T-helper 1 cell treated with Interleukin-12 subunit alpha and Interleukin-12 subunit beta and Interleukin-4 antibody, amounts not matched to agents 30 μg/mL and 1 μg/mL, for 36 hours (primary cell): Measurements from ENCODE around the gene CHST1.

ENCODE experiments used
- H3K27ac Mint-ChIP-seq: one replicate; pipeline ENCODE4 v1.8.0; 2021; ENCODE audit warnings: mild to moderate bottlenecking, mixed read lengths
- H3K27me3 Mint-ChIP-seq: one replicate; pipeline ENCODE4 v1.8.0; 2021; ENCODE audit warnings: low read depth, mixed read lengths
- H3K36me3 Mint-ChIP-seq: one replicate; pipeline ENCODE4 v1.8.0; 2021; ENCODE audit warnings: low read depth, mixed read lengths
- H3K4me1 Mint-ChIP-seq: one replicate; pipeline ENCODE4 v1.8.0; 2021; ENCODE audit warnings: low read depth, mixed read lengths
- H3K4me3 Mint-ChIP-seq: one replicate; pipeline ENCODE4 v1.8.0; 2021; ENCODE audit warnings: mild to moderate bottlenecking, moderate library complexity, mixed read lengths
- H3K9me3 Mint-ChIP-seq: one replicate; pipeline ENCODE4 v1.8.0; 2021; ENCODE audit warnings: mixed read lengths

The CHST1 gene

DNA sequence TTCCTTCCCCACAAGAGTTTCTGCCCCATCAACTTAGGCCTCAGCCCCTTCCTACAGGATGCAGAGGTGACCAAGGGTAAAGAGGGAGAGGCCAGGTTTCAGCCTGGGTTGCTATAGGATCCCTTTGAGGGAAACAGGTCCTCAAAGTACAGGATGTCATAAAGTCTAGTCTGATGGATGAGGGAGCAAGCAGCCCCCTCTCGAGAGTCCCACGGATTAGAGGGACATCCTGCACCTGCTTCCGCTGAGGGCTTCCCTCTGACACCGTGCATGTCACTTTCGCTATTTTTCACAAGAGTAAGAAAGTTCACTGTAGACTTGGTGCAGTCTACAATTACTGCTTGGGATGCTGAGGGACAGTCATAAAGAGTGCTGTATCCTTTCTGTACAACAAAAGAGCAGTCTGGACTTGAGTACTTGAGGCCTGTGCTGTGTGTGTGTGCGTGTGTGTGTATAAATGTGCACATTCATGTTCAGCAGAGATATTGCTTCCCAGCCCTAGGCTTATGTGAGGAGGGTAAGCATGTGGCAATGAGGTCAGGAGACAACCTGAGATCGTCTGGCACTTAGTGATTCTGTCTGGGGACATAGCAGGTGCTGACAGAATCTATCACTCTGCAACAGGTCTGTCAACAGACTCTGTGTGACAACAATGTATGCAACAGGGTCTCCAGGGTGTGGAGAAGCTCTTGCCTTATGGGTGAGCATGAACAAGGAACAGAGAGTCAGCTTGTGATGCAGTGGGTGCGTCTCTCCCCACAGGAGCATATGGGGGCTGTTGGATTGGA, 18.0 kb upstream of the CHST1 start:
- Mint-ChIP-seq H3K36me3 (no peaks in the 10 kb centered on the region), H3K9me3 (no peaks in the 10 kb centered on the region), H3K27me3 (peaks cover 16% of the 10 kb centered on the region), H3K27ac (no peak overlapping the region), H3K4me1 (no peaks in the 10 kb centered on the region), H3K4me3 (no peak overlapping the region)

DNA sequence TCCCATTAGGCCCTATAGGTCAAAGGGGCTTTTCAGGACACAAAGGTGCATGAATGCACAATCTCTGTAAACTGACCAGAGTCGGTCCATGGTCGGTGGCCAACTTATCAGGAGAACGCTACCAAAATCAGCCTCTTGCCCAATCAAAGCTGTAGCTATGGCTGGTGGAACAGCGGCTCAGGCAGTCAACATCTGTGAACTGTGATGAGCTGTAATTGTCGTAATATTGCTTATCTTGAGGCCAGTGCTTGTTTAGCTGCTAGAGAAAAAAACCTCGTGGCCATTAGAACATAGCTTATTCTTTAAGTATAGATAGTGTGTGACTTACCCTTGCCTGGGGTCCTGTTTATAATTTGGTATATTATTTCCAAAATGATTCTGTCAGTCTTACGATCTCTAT, 14.4 kb upstream of the CHST1 start:
- H3K9me3 Mint-ChIP-seq: no peaks in the 10 kb centered on the region
- H3K27me3 Mint-ChIP-seq: no peaks in the 10 kb centered on the region
- no peak overlapping the region for H3K27ac Mint-ChIP-seq
- H3K36me3 Mint-ChIP-seq: no peaks in the 10 kb centered on the region
- no peak overlapping the region for H3K4me3 Mint-ChIP-seq
- H3K4me1 Mint-ChIP-seq: no peaks in the 10 kb centered on the region

DNA sequence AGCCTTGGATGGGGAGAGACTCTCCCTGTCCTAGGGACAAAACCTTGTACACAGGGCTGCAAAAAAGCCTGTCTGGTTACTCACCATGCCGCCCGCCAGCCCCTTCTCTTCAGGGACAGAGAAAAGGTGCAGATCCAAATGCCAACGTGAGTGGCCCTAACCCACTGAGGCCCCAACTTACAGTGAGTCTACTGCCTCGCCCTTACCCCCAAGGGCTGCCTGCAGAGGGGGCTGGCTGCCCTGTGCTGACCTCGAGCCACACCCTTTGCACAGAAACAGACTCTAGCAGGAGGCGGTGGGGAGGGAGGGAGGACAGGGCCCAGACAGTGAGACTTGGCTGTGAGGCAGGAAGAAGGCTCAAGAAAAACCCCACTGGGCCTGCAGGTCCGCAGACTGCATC, 13.6 kb upstream of the CHST1 start:
- Mint-ChIP-seq H3K4me3 (no peak overlapping the region), H3K4me1 (no peaks in the 10 kb centered on the region)

DNA sequence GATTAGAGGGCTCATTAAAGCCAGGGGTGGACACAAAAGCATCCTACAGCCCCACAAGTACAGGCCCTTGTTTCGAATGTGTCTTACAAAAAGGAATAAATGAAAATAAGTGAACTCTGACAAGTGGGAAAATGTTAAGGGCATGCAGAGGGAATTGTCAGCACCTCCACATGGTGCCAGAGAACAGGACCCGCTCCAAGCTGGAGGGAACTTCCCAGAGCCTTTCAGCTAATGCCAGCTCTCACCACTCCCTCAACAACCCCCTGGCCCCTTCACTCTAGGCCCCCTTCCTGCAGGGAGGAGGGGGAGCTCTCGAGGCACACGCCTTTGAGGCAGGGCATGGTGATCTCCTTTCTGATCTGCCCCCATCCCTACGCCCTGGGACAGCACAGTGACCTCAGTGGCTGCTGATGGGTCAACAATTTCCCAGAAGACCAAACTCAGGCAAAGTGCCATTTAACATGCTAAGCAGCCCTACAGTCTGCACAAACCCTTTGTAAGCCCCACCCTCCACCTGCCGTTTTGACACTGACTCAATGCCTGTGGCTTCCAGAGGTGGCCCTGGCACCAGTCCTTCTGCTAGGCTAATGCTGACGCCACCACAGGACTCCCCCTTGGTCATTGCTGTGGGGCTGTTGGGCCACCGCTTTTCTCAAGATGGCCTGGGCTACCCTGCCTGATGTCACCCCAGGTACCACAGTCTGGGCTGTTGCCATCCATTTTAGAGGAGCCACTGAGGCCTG, 12.5 kb upstream of the CHST1 start:
- Mint-ChIP-seq H3K27ac (no peak overlapping the region), H3K36me3 (no peaks in the 10 kb centered on the region), H3K4me1 (no peaks in the 10 kb centered on the region), H3K27me3 (no peaks in the 10 kb centered on the region), H3K4me3 (no peak overlapping the region), H3K9me3 (no peaks in the 10 kb centered on the region)

More for the DNA sequence above, 13.6 kb upstream of the CHST1 start:
- Mint-ChIP-seq H3K36me3 (no peaks in the 10 kb centered on the region), H3K27me3 (no peaks in the 10 kb centered on the region), H3K27ac (no peak overlapping the region), H3K9me3 (no peaks in the 10 kb centered on the region)

DNA sequence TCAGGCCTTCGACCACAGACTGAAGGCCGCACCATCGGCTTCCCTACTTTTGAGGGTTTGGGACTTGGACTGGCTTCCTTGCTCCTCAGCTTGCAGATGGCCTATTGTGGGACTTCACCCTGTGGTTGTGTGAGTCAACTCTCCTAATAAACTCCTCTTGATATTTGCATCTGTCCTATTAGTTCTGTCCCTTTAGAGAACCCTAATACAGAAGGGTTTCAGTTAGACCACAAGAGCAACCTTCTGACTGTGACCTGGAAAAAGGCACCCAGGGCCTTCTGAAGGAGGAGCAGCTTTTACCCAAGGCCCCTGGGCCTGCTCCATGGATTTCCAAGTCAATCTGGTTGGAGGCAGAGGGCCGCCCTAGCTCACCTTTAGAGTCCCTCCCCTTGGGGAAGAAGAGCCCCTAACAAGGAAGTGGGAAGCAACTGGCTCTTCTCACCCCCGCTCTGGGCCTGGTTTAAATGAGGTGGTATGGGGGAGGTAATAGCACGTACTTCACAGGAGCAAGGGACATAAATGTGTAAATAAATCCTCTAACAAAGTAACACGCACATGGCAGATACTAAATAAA, 11.2 kb upstream of the CHST1 start:
- Mint-ChIP-seq H3K27ac (no peak overlapping the region), H3K36me3 (no peaks in the 10 kb centered on the region), H3K9me3 (no peaks in the 10 kb centered on the region), H3K4me1 (no peaks in the 10 kb centered on the region), H3K4me3 (no peak overlapping the region), H3K27me3 (peaks cover 4% of the 10 kb centered on the region)

DNA sequence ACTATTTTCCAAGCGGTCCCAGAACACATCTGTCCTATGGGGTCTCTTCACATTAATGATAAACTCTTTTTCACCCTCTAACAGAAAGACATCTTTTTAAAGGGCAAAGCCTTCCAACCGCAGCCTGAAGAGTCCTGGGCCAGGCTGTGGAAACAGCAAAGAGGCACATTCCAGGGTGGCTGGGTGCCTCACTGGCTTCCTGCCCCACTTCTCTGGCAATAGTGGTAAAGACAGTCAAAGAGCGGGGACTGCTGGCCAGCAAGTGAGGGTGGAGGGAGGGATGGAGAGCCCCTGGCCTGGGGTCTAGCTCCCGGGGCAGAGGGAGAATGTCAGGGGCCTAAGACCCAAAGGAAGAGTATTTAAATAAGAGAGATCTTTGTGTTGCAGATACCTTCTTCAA, 10.2 kb upstream of the CHST1 start:
- Mint-ChIP-seq H3K36me3 (no peaks in the 10 kb centered on the region), H3K27me3 (peaks cover 4% of the 10 kb centered on the region), H3K4me1 (no peaks in the 10 kb centered on the region), H3K27ac (no peak overlapping the region), H3K9me3 (no peaks in the 10 kb centered on the region), H3K4me3 (no peak overlapping the region)

DNA sequence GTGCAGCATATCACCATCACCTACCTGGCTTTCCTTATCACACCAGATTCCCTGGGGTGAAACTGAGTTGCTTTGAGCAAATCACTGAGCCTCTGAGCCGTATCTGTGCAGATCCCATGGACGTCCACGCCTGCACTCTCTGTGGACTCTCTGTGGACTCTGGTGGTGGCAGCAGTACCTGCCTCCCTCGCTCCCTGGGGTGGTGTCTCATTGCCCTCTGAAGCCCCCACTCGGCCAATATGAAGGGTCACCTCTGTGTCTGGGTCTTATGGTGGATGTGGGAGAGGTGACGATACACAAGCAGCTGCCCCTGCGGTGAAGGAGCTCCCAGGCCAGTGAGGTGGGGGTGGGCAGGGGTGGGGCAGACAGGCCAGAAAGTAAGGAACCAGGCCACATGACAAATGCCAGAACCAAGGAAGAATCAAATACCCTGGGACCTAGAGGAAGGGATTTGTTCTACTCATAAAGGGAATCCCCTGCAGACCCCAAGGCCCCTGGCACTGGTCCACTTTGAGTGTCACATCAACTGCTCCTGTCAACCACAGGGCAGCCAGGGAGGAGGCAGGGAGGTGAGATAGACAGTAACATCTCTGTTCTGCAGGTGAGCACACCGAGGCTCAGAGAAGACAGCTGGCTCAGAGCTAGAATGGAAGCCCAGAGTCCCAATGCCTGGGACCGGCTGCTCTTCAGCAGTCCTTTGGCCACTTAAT, 9.2 kb upstream of the CHST1 start:
- H3K36me3 Mint-ChIP-seq: no peaks in the 10 kb centered on the region

DNA sequence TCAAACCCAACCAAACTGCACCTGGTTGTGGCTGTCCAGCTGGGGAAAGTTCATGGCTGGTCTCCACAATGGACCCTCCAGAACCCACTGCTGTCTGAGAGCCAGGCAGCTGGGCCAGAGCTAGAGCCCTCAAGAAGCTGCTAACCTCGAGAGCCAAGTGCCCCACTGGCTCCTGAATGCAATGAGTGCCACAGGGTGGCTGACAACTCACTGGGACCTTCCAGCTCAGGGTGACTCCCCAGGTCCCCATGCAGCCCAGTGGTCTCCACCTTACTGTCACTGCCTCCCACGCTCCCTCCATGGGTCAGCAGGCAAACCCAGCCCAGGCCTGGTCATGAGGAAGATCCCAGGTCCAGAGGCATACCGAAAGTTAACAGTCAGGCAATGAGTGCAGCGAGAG, 8.0 kb upstream of the CHST1 start:
- no peaks in the 10 kb centered on the region for H3K36me3 Mint-ChIP-seq
- H3K4me1 Mint-ChIP-seq: no peaks in the 10 kb centered on the region
- H3K27me3 Mint-ChIP-seq: peaks cover 9% of the 10 kb centered on the region

More for the DNA sequence above, 9.2 kb upstream of the CHST1 start:
- H3K4me3 Mint-ChIP-seq: no peak overlapping the region
- H3K4me1 Mint-ChIP-seq: no peaks in the 10 kb centered on the region
- peaks cover 4% of the 10 kb centered on the region for H3K27me3 Mint-ChIP-seq
- no peaks in the 10 kb centered on the region for H3K9me3 Mint-ChIP-seq
- H3K27ac Mint-ChIP-seq: no peak overlapping the region

DNA sequence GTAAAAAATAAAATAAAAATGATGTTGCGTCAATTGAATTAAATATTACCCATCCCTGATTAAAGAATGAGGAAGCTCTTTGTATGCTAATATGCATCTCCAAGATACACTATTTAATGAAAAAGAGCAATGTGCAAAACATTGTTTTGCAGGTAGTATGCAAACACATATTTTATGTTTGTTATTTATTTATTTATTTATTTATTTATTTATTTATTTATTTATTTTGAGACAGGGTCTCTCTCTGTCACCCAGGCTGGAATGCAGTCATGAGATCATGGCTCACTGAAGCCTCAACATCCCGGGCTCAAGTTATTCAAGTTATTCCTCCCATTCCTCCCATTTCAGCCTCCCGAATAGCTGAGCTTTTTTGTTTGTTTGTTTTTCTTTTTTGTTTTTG, 7.2 kb upstream of the CHST1 start:
- no peaks in the 10 kb centered on the region for H3K9me3 Mint-ChIP-seq
- H3K27me3 Mint-ChIP-seq: peaks cover 15% of the 10 kb centered on the region
- no peaks in the 10 kb centered on the region for H3K36me3 Mint-ChIP-seq
- H3K4me1 Mint-ChIP-seq: no peaks in the 10 kb centered on the region
- H3K27ac Mint-ChIP-seq: no peak overlapping the region
- no peak overlapping the region for H3K4me3 Mint-ChIP-seq

More for the DNA sequence above, 8.0 kb upstream of the CHST1 start:
- Mint-ChIP-seq H3K9me3 (no peaks in the 10 kb centered on the region), H3K4me3 (no peak overlapping the region), H3K27ac (no peak overlapping the region)

DNA sequence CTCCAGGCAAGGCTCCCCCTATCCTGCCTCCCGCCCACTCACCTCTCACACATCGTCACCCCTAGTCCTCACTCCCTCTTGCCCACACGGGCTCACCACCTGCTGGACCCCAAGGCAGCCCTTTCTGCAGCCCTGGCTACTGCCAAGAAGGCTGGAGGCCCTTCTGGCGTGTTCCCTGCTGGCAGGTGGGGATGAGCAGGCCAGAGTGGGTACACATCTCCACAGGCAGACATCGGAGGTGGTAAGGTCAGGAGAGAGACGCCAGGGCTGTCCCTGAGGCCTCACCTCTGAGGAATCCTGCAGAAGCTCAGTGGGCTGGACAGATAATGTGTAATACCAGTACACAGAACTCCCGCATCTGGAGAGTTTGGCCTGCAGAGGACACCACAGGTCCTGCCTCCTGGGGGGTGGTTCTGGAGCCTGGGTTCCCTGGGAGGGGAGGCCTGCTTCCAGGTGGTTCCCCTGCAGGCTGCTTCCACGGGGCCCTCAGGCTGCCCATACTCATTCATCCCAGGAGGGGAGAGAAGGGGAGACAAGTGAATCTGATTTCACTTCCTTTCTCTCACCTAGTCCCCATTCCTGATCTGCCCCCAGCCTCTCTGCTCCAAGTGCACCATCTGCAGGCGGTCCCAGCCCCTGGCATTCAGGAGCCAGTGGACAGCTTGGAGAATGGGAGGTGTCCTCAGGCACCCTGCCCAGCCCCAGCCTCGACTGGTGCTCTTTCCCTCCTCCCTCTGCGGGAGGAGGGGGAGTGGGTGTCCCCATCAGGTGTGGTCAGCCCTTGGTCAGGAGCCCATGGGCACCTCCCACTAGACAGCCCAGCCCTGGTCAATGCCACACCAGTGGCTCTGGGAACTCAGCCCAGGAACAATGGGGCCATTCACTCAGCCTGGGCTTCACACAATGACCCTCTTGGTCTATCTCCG, 6.1 kb upstream of the CHST1 start:
- Mint-ChIP-seq H3K4me3 (no peak overlapping the region), H3K9me3 (no peaks in the 10 kb centered on the region), H3K27me3 (peaks cover 26% of the 10 kb centered on the region), H3K27ac (no peak overlapping the region), H3K4me1 (no peaks in the 10 kb centered on the region), H3K36me3 (no peaks in the 10 kb centered on the region)

DNA sequence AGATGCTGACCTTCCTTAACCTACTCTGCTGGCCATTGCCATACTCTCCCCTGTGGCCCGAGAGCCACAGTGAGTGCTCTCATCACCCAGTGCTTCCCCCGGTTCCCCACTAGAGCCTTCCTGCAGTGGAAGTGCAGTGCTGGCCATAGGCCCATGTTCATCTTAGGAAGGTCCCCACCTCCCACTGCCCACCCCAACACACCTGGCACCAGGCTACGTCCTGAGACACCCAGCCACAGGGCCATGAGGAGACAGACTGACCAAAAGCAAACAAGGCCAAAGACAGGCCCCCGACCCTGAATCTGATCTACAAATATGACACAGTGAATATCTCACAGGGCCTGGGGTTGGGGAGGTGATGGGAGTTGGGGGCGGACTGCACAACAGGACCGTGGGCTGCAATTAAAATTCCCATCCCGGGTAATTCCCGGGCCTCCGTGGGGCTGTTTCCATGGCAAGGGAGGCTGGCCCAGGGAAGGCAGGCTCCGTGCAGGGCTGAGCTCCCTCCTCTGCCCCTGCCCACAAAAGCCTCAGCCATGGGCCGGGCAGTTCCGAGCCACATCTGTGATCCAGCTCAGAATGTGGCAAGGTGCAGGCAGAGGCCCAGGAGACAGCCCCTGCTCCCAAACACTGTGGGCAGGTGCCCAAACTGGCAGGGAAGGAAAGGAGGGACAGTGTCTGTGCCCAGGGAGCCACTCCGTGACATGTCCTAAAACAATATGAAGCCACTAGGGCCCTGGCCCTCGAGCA, 5.1 kb upstream of the CHST1 start:
- Mint-ChIP-seq H3K27ac (no peak overlapping the region), H3K9me3 (no peaks in the 10 kb centered on the region), H3K4me3 (no peak overlapping the region), H3K36me3 (no peaks in the 10 kb centered on the region), H3K4me1 (no peaks in the 10 kb centered on the region), H3K27me3 (peaks cover 34% of the 10 kb centered on the region)

DNA sequence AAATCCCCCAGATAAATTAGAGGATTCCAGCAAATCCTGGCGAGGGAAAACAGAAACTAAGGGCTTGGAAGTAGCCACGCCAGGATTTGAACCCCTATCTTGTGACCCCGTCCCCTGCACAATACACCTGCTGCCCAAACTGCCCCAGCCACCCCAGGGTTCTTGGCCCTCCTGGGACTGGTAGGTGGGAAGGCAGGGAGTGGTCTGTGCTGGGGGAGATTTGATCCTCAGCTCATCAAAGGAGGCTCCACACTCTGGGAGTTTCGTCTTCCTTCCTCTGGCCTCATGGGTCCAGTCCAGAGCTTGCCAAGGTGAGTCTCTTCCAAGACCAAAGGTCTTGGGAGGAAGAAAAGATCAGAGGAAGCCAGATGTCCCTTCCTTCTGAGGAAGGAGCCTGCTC, 4.5 kb upstream of the CHST1 start:
- Mint-ChIP-seq H3K27me3 (peaks cover 34% of the 10 kb centered on the region), H3K36me3 (no peaks in the 10 kb centered on the region), H3K4me3 (no peak overlapping the region), H3K9me3 (no peaks in the 10 kb centered on the region), H3K4me1 (no peaks in the 10 kb centered on the region), H3K27ac (no peak overlapping the region)

DNA sequence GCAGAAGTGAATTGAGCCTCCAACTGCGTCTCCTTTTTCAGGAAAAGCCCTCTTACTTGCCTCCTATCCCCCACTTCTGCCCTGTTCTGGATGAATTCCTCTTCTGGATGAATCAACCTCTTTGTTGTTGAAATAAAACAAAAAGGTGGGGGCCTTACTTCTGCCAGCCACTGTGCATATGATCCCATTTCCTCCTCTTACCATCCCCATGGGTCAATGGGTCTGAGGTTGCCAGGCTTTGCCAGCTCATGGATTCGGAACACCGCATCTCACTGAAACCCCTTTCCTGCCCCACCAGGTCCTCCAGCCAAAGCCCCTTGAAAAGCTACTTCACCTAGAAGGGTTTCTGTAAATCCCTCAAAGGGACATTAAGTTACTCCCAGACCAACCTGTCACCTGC, 3.7 kb upstream of the CHST1 start:
- H3K4me3 Mint-ChIP-seq: no peak overlapping the region
- no peaks in the 10 kb centered on the region for H3K4me1 Mint-ChIP-seq
- no peak overlapping the region for H3K27ac Mint-ChIP-seq
- H3K9me3 Mint-ChIP-seq: no peaks in the 10 kb centered on the region
- H3K36me3 Mint-ChIP-seq: no peaks in the 10 kb centered on the region
- H3K27me3 Mint-ChIP-seq: peaks cover 34% of the 10 kb centered on the region
